OCI-LY1 (cell line): Measurements from ENCODE around the gene GDF10.

Source experiments
- CTCF ChIP-seq: fragments of 200-600 bp; sonication (generic), shearing (Covaris generic); IDR thresholded peaks from 2 replicates; pipeline ENCODE4 v1.5.1; 2017; ENCODE audit warnings: mild to moderate bottlenecking, antibody characterized with exemption, low read length, moderate library complexity, mixed read lengths
- EZH2 ChIP-seq: fragments of 200-600 bp; sonication (generic), shearing (Covaris generic); IDR thresholded peaks from 2 replicates; pipeline ENCODE4 v1.8.0; 2017; ENCODE audit warnings: borderline replicate concordance, mixed run types, mild to moderate bottlenecking, antibody characterized with exemption, low read length, moderate library complexity, mixed read lengths

GRCh38 chr10:47320812-47321211 lies 20.8 kb downstream of the GDF10 start:
- TF ChIP-seq CTCF (no peak), EZH2 (no peak)
